ENCODE results near the gene TNFRSF6B. TPM values are rescaled to one million over a fixed set of nuclear protein-coding genes. Genes with fewer than 3 reads are reported as not detected.
A peak's percentile ranks its signal among the peaks of the same experiment; 100 is the strongest.

Gene TNFRSF6B
- total RNA-seq, 1 experiment from 2014 or later: not detected

DNA sequence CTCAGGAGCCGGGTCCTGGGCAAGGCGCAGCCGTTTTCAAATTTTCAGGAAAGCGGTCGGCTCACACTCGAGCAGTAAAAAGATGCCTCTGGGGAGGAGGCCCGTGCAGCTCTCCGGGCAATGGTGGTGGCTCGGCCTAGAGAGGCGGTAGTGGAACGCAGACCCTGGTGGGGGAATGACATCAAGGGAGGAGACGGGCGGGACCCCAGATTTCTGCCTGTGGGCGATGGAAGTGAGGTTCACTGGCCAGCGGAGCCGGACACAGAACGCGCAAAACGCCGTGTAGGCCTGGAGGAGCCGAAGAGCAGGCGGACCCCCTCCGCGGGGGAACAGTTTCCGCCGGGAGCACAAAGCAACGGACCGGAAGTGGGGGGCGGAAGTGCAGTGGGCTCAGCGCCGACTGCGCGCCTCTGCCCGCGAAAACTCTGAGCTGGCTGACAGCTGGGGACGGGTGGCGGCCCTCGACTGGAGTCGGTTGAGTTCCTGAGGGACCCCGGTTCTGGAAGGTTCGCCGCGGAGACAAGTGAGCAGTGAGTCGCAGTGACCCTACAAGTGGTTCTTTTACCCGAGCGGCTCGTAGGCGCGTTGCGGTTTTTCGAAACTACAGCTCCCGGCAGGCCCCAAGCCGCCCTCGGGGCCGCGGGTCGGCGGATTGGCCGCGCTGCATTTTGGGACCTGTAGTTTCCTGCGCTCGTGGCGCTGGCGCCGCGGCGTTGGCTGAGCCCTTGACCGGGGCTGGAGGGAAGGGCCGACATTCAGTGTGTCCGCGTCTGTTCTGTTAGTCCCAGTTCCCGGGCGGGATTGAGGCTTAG is 38.3 kb upstream of the TNFRSF6B start, which contains the start of gene RTEL1:
TSS of gene RTEL1 (plus strand) at position 376 of the 812 bp plus-strand sequence. CDS start 1,091 bp downstream, outside the sequence.
- ChIA-PET POLR2A (interaction anchor here (0.6 kb wide), 1 partner anchor 17 kb away, joined by 3 read pairs; no protein-coding TSS in a partner anchor), CTCF (interaction anchor here (0.9 kb wide), 1 partner anchor 17 kb away, joined by 6 read pairs; no protein-coding TSS in a partner anchor)
- no peaks in the 10 kb centered on the region for H3K9me3 ChIP-seq (ENCODE audit: control insufficient read depth, insufficient read depth, low read depth, low read length)
- H3K27ac ChIP-seq (ENCODE audit: low read length): peak within 1 kb of the TSS; percentile 90
- DNase-seq (ENCODE audit: low read depth, low spot score): peak; percentile 71
- TF ChIP-seq POLR2AphosphoS5 (IDR thresholded peaks at IDR 0.05; ENCODE audit: low read depth, low read length): peak; percentile 83
- peak; percentile 80; the same call in 1 of the 2 replicates for TF ChIP-seq SIN3A (IDR thresholded peaks at IDR 0.05; ENCODE audit: borderline replicate concordance, insufficient read depth, low read depth, low read length)
- TF ChIP-seq TCF7L2 (IDR thresholded peaks at IDR 0.05; ENCODE audit: low read depth, low read length): peak; percentile 48; the same call in 1 of the 2 replicates
- TF ChIP-seq REST (IDR thresholded peaks at IDR 0.05; ENCODE audit: insufficient read depth in 1 of 2, low read depth in 2 of 2, low read length in 1 of 2): no peak; a peak in 1 of 4 replicates
- in situ Hi-C loops (cut with HindIII; ENCODE audit: low pct_unique_long_range_greater_than_20kb, low sequenced_read_pairs): no loop called here
- no peaks in the 10 kb centered on the region for H3K27me3 ChIP-seq (ENCODE audit: control insufficient read depth, insufficient read depth, low read length)
- intact Hi-C loops (cut with micrococcal nuclease; ENCODE audit: unreplicated experiment): no loop called here
- peak within 1 kb of the TSS; percentile 92 to 95 for H3K4me3 ChIP-seq (ENCODE audit: low read depth in 2 of 2, low read length in 2 of 2)
- peaks cover 9% of the 10 kb centered on the region for H3K4me1 ChIP-seq (ENCODE audit: control insufficient read depth, insufficient read depth, low read length)
- peak; percentile 95 for ATAC-seq
- no TSS peak for BruUV-seq (replicated peaks)
- H3K36me3 ChIP-seq (ENCODE audit: control insufficient read depth, insufficient read depth, low read length): peaks cover 3% of the 10 kb centered on the region; the same call in 1 of the 2 replicates

GRCh38 chr20:63658749-63659187 is 37.7 kb upstream of the TNFRSF6B start:
- BruUV-seq (replicated peaks): no TSS peak
- Histone ChIP-seq H3K27me3 (ENCODE audit: control insufficient read depth, insufficient read depth, low read length) (no peaks in the 10 kb centered on the region), H3K4me1 (ENCODE audit: control insufficient read depth, insufficient read depth, low read length) (peaks cover 9% of the 10 kb centered on the region), H3K27ac (ENCODE audit: low read length) (peak overlapping the region; percentile 90), H3K9me3 (ENCODE audit: control insufficient read depth, insufficient read depth, low read depth, low read length) (no peaks in the 10 kb centered on the region), H3K36me3 (ENCODE audit: control insufficient read depth, insufficient read depth, low read length) (peaks cover 3% of the 10 kb centered on the region; the same call in 1 of the 2 replicates), H3K4me3 (ENCODE audit: low read depth in 2 of 2, low read length in 2 of 2) (peak overlapping the region; percentile 92 to 95)
- CTCF ChIA-PET: interaction anchor here (0.9 kb wide), 1 partner anchor 17 kb away, joined by 6 read pairs; no protein-coding TSS in a partner anchor
- DNase-seq (ENCODE audit: low read depth, low spot score) (no peak), ATAC-seq (peak; percentile 26)
- POLR2A ChIA-PET: interaction anchor here (0.6 kb wide), 1 partner anchor 18 kb away, joined by 3 read pairs; no protein-coding TSS in a partner anchor
- in situ Hi-C loops (cut with HindIII; ENCODE audit: low pct_unique_long_range_greater_than_20kb, low sequenced_read_pairs): no loop called here
- no peak for TF ChIP-seq CTCF (IDR thresholded peaks at IDR 0.05)
- intact Hi-C loops (cut with micrococcal nuclease; ENCODE audit: unreplicated experiment): no loop called here

All from Panc1 (cell line).